ENCODE data around the gene NUTM2G.
"Not testable (repeated sequence)": the region's sequence is repeated elsewhere in the genome, so short reads cannot be mapped to it uniquely, and the experiment has no call there.

The NUTM2G gene

GRCh38 chr9:96949346-96949745 is 20.7 kb downstream of the NUTM2G start:
- DNase-seq, result not testable (repeated sequence)

GRCh38 chr9:96950539-96950938 is 21.9 kb downstream of the NUTM2G start:
- not testable (repeated sequence) for DNase-seq

GRCh38 chr9:96967591-96967990 is 38.9 kb downstream of the NUTM2G start:
- DNase-seq, result not testable (repeated sequence)

- not testable (repeated sequence) for DNase-seq
Measured at GRCh38 chr9:96972552-96972951, 43.9 kb downstream of the NUTM2G start.

- DNase-seq, result not testable (repeated sequence)
Measured at GRCh38 chr9:96974037-96974436, 45.4 kb downstream of the NUTM2G start.

- not testable (repeated sequence) for DNase-seq
Measured at GRCh38 chr9:96983496-96984122, 55.0 kb downstream of the NUTM2G start.

GRCh38 chr9:96984139-96984538 is 55.5 kb downstream of the NUTM2G start:
- not testable (repeated sequence) for DNase-seq

GRCh38 chr9:96984887-96985286 is 56.2 kb downstream of the NUTM2G start:
- not testable (repeated sequence) for DNase-seq

Data from NK-92 treated with Interleukin-12 subunit alpha and Interleukin-12 subunit beta, amount 100 ng/mL, for 24 hours (cell line).